Measurements from ENCODE around the gene TNS1.
"Not testable (repeated sequence)": the region's sequence is repeated elsewhere in the genome, so short reads cannot be mapped to it uniquely, and the experiment has no call there.

Gene TNS1

DNA sequence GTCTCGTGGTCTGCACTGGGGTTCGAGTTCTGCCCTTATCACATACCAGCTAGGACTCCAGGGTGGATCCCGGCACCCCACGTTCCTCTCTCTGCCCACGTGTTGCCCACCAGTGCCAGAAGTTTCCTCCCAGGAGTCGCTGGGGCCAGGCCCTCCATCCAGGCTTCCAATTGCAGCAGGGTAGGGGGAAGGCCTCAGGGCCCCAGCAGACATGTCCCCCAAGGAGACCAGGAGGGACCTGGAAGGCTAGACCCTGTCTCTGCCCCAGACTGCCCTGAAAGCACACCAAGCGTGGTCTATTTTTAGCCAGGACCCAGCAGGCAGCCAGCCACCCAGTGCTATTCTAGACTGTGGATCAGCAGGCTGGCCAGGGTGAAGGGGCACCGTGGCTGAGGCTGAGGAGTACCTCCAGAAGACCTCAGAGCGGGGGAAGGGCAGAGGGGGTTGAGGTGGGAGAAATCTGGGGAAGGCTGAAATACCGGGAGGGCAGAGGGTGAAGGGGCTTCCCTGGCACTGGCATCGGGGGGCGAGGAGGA, 18.8 kb upstream of the TNS1 start:
- Histone ChIP-seq H3K27ac (no peak overlapping the region), H3K4me3 (ENCODE audit: low read depth, low read length) (no peak overlapping the region), H3K27me3 (ENCODE audit: control insufficient read depth, insufficient read depth, low read length) (no peaks in the 10 kb centered on the region), H3K9me3 (ENCODE audit: control insufficient read depth, low read length) (no peaks in the 10 kb centered on the region), H2AFZ (no peak overlapping the region), H3K4me2 (ENCODE audit: low read length) (no peak overlapping the region), H3K79me2 (no peaks in the 10 kb centered on the region), H3K9ac (no peak overlapping the region), H3K36me3 (ENCODE audit: control insufficient read depth, insufficient read depth, low read length) (no peaks in the 10 kb centered on the region), H3K4me1 (peaks cover 6% of the 10 kb centered on the region)
- TF ChIP-seq, protein P1, sequence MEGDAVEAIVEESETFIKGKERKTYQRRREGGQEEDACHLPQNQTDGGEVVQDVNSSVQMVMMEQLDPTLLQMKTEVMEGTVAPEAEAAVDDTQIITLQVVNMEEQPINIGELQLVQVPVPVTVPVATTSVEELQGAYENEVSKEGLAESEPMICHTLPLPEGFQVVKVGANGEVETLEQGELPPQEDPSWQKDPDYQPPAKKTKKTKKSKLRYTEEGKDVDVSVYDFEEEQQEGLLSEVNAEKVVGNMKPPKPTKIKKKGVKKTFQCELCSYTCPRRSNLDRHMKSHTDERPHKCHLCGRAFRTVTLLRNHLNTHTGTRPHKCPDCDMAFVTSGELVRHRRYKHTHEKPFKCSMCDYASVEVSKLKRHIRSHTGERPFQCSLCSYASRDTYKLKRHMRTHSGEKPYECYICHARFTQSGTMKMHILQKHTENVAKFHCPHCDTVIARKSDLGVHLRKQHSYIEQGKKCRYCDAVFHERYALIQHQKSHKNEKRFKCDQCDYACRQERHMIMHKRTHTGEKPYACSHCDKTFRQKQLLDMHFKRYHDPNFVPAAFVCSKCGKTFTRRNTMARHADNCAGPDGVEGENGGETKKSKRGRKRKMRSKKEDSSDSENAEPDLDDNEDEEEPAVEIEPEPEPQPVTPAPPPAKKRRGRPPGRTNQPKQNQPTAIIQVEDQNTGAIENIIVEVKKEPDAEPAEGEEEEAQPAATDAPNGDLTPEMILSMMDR (IDR thresholded peaks at IDR 0.05): no peak

DNA sequence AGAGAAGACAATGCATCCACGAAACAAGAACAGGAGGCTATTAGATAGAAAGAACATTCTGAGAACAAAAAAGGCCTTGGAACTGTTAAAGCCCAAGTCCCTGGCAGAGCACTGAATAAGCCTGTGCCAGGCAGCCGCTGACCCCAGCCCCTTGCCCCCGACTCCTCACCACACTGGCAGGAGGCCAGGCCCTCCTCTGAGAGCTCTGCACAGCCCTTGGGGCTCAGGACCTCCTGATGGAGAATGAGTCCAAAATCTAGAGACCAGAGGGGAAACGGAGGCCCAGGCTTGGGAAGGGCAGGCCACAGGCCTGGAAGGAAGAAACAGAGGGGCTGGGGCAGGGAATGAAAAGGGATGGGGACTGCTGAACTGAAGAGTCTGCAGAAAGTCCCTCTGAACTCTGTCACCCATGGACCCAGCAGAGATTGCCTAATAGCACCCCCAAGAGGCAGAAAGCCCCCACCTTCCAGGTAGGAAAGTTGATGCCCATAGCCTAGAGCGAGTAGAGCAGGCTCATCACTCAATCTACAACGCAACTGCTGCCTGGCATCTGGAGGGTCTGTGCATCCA, 18.3 kb upstream of the TNS1 start:
- Histone ChIP-seq H2AFZ (no peak overlapping the region), H3K4me2 (ENCODE audit: low read length) (no peak overlapping the region), H3K4me3 (ENCODE audit: low read depth, low read length) (no peak overlapping the region), H3K27ac (no peak overlapping the region), H3K36me3 (ENCODE audit: control insufficient read depth, insufficient read depth, low read length) (no peaks in the 10 kb centered on the region), H3K79me2 (no peaks in the 10 kb centered on the region), H3K9me3 (ENCODE audit: control insufficient read depth, low read length) (no peaks in the 10 kb centered on the region), H3K4me1 (peaks cover 6% of the 10 kb centered on the region), H3K9ac (no peak overlapping the region), H3K27me3 (ENCODE audit: control insufficient read depth, insufficient read depth, low read length) (no peaks in the 10 kb centered on the region)
- TF ChIP-seq, protein P1 (IDR thresholded peaks at IDR 0.05): no peak

DNA sequence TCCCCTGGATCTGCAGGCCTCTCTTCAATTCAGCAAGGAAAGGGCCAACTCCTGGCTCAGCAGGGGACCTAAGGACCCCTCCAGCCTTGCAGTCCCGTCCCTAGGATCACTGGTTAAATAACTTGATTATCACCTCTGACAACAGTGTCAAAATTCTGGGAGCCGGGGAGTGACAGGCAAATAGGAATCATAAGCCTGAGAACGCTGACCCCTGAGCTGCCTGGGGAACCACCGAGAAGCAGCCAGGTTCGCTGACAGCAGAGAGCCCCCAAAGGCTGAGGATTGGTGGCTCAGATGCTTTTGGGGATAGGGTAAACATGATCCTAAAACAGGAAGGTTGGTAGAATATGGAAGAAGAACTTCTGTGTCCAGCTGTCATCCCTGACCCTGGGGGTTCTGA, 17.5 kb upstream of the TNS1 start:
- Histone ChIP-seq H3K79me2 (no peaks in the 10 kb centered on the region), H2AFZ (no peak overlapping the region), H3K4me3 (ENCODE audit: low read depth, low read length) (no peak overlapping the region), H3K27me3 (ENCODE audit: control insufficient read depth, insufficient read depth, low read length) (no peaks in the 10 kb centered on the region), H3K9ac (no peak overlapping the region), H3K9me3 (ENCODE audit: control insufficient read depth, low read length) (no peaks in the 10 kb centered on the region), H3K36me3 (ENCODE audit: control insufficient read depth, insufficient read depth, low read length) (no peaks in the 10 kb centered on the region), H3K4me2 (ENCODE audit: low read length) (no peak overlapping the region), H3K27ac (no peak overlapping the region), H3K4me1 (no peaks in the 10 kb centered on the region)
- TF ChIP-seq, protein P1 (IDR thresholded peaks at IDR 0.05): no peak

DNA sequence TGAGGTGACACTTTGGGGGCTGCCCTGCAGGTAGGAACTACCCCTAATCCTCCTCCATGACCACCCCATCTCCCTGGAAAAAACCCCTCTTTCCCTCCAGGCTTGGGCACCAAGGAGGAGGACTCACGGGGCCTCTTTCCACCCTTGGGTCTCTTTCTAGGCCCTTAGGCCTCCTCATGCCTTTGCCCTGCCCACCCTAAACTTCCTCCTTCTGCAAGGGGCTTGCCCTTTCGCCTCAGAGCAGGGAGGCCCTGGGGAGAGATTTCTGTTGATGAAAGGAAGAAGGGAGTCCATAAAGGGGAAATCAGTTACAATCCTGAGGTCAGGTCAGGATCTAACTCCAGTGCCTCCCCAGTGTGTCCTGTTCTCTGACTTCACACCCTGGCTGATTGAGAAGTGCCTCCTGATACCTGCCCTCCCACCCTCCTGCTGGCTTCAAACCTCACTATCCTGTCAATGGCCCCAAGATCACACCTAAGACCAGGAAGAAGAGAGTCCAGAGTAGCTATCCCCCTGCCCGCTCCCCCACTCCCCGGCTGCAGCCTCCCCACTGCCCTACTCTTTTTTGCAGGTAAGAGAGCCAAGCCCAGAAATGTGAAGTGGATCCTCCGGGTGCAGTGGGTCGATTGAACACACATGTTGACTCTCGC, 16.7 kb upstream of the TNS1 start:
- TF ChIP-seq, protein P1 (IDR thresholded peaks at IDR 0.05): no peak
- no peak overlapping the region for H2AFZ ChIP-seq
- no peak overlapping the region for H3K4me2 ChIP-seq (ENCODE audit: low read length)
- no peaks in the 10 kb centered on the region for H3K9me3 ChIP-seq (ENCODE audit: control insufficient read depth, low read length)
- no peaks in the 10 kb centered on the region for H3K79me2 ChIP-seq
- H3K27me3 ChIP-seq (ENCODE audit: control insufficient read depth, insufficient read depth, low read length): no peaks in the 10 kb centered on the region
- no peak overlapping the region for H3K27ac ChIP-seq
- no peaks in the 10 kb centered on the region for H3K4me1 ChIP-seq
- no peaks in the 10 kb centered on the region for H3K36me3 ChIP-seq (ENCODE audit: control insufficient read depth, insufficient read depth, low read length)
- no peak overlapping the region for H3K9ac ChIP-seq
- no peak overlapping the region for H3K4me3 ChIP-seq (ENCODE audit: low read depth, low read length)

DNA sequence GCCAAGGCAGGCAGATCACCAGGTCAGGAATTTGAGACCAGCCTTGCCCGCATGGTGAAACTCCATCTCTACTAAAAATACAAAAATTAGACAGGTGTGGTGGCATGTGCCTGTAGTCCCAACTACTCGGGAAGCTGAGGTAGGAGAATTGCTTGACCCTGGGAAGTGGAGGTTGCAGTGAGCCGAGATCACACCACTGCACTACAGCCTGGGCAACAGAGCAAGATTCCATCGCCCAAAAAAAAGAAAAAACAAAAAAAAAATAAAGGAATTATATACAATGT, 16.0 kb upstream of the TNS1 start:
- H3K79me2 ChIP-seq; H3K4me3 ChIP-seq (ENCODE audit: low read depth, low read length); H3K27ac ChIP-seq; H2AFZ ChIP-seq; H3K36me3 ChIP-seq (ENCODE audit: control insufficient read depth, insufficient read depth, low read length); H3K4me2 ChIP-seq (ENCODE audit: low read length); H3K27me3 ChIP-seq (ENCODE audit: control insufficient read depth, insufficient read depth, low read length); H3K9ac ChIP-seq; H3K4me1 ChIP-seq; H3K9me3 ChIP-seq (ENCODE audit: control insufficient read depth, low read length): not testable (repeated sequence)
